Muscle layer of duodenum (tissue), 2 donors: ENCODE measurements around the gene PLEKHO2.
A peak's percentile ranks its signal among the peaks of the same experiment; 100 is the strongest.

ENCODE experiments used
- H3K27ac ChIP-seq: one replicate; pipeline ENCODE4 v1.7.0; 2013; ENCODE audit warnings: mild to moderate bottlenecking, low read length
- H3K27me3 ChIP-seq: one replicate; pipeline ENCODE4 v1.7.0; 2013; ENCODE audit warnings: low read depth, mild to moderate bottlenecking, control low read depth, low read length
- H3K36me3 ChIP-seq, 2 donors: one replicate each; pipeline ENCODE4 v1.7.0; 2013; ENCODE audit warnings: low read length in 2 of 2, control low read depth in 1 of 2, mild to moderate bottlenecking in 1 of 2; ENCODE audit not compliant: insufficient read depth in 2 of 2, control insufficient read depth in 1 of 2
- H3K4me1 ChIP-seq, 2 donors: one replicate each; pipeline ENCODE4 v1.7.0; 2013; ENCODE audit warnings: low read length in 2 of 2, mild to moderate bottlenecking in 2 of 2, control low read depth in 1 of 2, moderate library complexity in 1 of 2; ENCODE audit not compliant: insufficient read depth in 2 of 2, control insufficient read depth in 1 of 2
- H3K4me3 ChIP-seq, 2 donors: one replicate each; pipeline ENCODE4 v1.7.0; 2013; ENCODE audit warnings: low read length in 2 of 2, low read depth in 1 of 2, mild to moderate bottlenecking in 1 of 2
- H3K9me3 ChIP-seq, 2 donors: one replicate each; pipeline ENCODE4 v1.7.0; 2013; ENCODE audit warnings: low read length in 2 of 2, control low read depth in 1 of 2, mild to moderate bottlenecking in 1 of 2; ENCODE audit not compliant: control insufficient read depth in 1 of 2
- donor health status: healthy.

PLEKHO2 gene

GRCh38 chr15:64847016-64847415 is 5.3 kb downstream of the PLEKHO2 start:
- no peak overlapping the region for H3K4me3 ChIP-seq
- H3K27ac ChIP-seq = peak overlapping the region; percentile 1
- peaks cover 0 to 18% of the 10 kb centered on the region in 2 donors for H3K36me3 ChIP-seq

GRCh38 chr15:64847448-64847847 is 5.7 kb downstream of the PLEKHO2 start:
- Histone ChIP-seq H3K4me1 (peaks cover 33 to 73% of the 10 kb centered on the region in 2 donors), H3K27ac (peak overlapping the region; percentile 1), H3K4me3 (no peak overlapping the region)

More at GRCh38 chr15:64847016-64847415, 5.3 kb downstream of the PLEKHO2 start:
- Histone ChIP-seq H3K4me1 (peaks cover 32 to 68% of the 10 kb centered on the region in 2 donors), H3K9me3 (no peaks in the 10 kb centered on the region), H3K27me3 (no peaks in the 10 kb centered on the region)

DNA sequence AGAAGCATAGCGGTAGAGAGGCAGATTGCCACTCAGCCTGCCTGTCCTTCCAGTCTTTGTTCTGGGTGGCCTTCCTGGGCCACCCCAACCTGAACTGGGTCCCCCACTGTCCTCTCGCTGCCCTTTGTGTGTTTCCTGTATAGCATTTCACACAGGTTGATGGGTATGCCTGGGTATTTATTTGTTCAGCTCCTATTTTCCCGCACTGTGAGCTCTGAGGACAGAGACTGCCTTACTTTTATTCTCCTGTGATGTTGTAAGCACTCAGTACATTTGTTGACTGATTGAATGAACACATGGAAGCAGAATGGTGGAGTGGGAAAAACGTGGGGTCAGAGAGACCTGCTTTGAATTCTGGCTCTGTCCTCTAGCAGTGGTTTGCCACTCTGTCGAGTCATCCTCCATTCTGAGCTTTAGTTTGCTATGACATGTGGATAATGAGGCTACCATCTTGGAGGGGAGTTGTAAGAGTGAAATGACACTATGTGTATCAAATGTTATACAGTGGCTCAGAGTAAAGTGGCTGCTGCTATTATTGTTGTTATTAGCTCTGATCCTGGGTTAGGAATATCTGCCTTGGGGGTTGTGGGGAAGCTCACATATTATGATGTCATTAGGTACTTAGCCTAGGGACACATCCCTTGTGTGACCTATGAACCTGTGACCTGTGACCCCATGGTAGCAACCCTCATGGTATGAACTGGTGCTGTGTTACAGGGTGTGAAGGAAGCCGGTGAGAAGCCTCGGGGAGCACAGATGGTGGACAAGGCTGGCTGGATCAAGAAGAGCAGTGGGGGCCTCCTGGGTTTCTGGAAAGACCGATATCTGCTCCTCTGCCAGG is 6.4 kb downstream of the PLEKHO2 start:
- Histone ChIP-seq H3K36me3 (peaks cover 0 to 18% of the 10 kb centered on the region in 2 donors), H3K4me3 (no peak overlapping the region), H3K4me1 (peaks cover 33 to 73% of the 10 kb centered on the region in 2 donors), H3K27ac (peak overlapping the region; percentile 1), H3K27me3 (no peaks in the 10 kb centered on the region), H3K9me3 (no peaks in the 10 kb centered on the region)

More at GRCh38 chr15:64847448-64847847, 5.7 kb downstream of the PLEKHO2 start:
- peaks cover 0 to 18% of the 10 kb centered on the region in 2 donors for H3K36me3 ChIP-seq
- H3K27me3 ChIP-seq = no peaks in the 10 kb centered on the region
- no peaks in the 10 kb centered on the region for H3K9me3 ChIP-seq

GRCh38 chr15:64850778-64851502 is 9.2 kb downstream of the PLEKHO2 start:
- Histone ChIP-seq H3K27ac (peak overlapping the region; percentile 86), H3K4me3 (peak overlapping the region in 1 of 2 donors; percentile 8), H3K4me1 (peaks cover 45 to 71% of the 10 kb centered on the region in 2 donors), H3K9me3 (no peaks in the 10 kb centered on the region), H3K27me3 (no peaks in the 10 kb centered on the region), H3K36me3 (peaks cover 26 to 37% of the 10 kb centered on the region in 2 donors)

DNA sequence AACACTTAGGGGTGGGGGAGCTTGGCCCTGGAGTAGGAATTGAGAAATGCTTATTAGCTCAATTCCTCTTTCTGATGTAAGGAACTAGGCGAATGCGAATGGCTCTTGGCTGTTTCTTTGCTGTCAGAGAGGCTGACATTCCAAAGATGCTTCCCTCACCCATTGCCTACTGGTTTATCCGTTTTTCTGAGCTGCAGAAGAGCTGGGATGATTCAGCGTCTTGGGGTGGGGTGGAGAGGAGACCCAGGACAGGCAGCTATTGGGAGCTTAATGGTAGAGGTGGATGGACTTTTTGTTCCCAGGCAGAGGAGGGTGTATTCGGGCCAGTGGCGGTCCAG is 9.8 kb downstream of the PLEKHO2 start:
- H3K4me1 ChIP-seq = peaks cover 50 to 73% of the 10 kb centered on the region in 2 donors
- no peaks in the 10 kb centered on the region for H3K27me3 ChIP-seq
- peak overlapping the region; percentile 86 for H3K27ac ChIP-seq
- H3K36me3 ChIP-seq = peaks cover 28 to 41% of the 10 kb centered on the region in 2 donors
- H3K4me3 ChIP-seq = peak overlapping the region in 1 of 2 donors; percentile 22
- no peaks in the 10 kb centered on the region for H3K9me3 ChIP-seq

- H3K27ac ChIP-seq = peak overlapping the region; percentile 62
- no peaks in the 10 kb centered on the region for H3K27me3 ChIP-seq
- no peak overlapping the region for H3K4me3 ChIP-seq
- peaks cover 54 to 75% of the 10 kb centered on the region in 2 donors for H3K4me1 ChIP-seq
- no peaks in the 10 kb centered on the region for H3K9me3 ChIP-seq
- H3K36me3 ChIP-seq = peaks cover 33 to 42% of the 10 kb centered on the region in 2 donors
These were observed 12.3 kb downstream of the PLEKHO2 start for GRCh38 chr15:64854041-64854440.

- Histone ChIP-seq H3K27me3 (no peaks in the 10 kb centered on the region), H3K27ac (peak overlapping the region; percentile 62), H3K4me3 (no peak overlapping the region), H3K9me3 (no peaks in the 10 kb centered on the region), H3K4me1 (peaks cover 54 to 75% of the 10 kb centered on the region in 2 donors), H3K36me3 (peaks cover 33 to 44% of the 10 kb centered on the region in 2 donors)
These were observed 12.8 kb downstream of the PLEKHO2 start for GRCh38 chr15:64854526-64854925.

DNA sequence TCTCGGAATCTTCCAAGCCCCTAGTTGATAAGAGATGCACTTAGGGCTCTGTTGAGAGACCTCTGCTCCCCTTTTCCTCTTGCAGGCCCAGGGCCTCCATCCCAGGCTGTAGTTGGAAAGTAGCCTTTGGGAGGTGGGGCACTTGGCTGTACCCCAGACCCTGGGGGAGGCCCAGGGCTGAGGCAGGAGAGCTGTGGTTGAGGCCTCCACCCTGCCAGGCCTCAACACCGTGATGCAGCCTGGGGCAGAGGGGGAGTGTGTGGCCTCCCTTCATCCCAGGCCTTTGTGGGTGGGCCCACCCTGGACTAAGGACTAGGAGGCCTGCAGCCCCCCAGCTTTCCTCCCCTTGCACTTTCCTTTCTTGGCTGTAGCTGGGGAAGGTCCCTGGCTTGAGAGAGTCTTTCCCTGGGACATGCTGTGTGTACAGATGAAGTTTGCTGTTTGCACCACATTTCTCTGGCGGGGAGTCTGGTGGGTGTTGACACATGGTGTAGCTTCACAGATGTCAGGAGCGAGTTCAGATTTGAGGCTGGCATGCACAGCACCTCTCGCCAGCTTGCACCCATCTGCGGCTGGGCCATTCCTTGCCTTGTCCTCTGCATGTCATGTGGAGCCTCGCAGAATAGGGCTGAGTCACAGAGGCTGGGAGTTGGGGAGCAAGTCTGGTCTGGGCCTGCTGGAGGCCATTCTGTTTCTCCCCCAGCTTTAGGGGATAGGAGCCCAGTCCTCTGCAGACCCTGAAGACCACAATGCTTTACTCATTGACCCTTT is 13.7 kb downstream of the PLEKHO2 start:
- H3K36me3 ChIP-seq = peaks cover 41 to 49% of the 10 kb centered on the region in 2 donors
- no peaks in the 10 kb centered on the region for H3K27me3 ChIP-seq
- peak overlapping the region; percentile 93 for H3K27ac ChIP-seq
- H3K4me1 ChIP-seq = peaks cover 53 to 71% of the 10 kb centered on the region in 2 donors
- H3K9me3 ChIP-seq = no peaks in the 10 kb centered on the region
- H3K4me3 ChIP-seq = no peak overlapping the region

GRCh38 chr15:64856429-64857145 is 14.9 kb downstream of the PLEKHO2 start:
- peak overlapping the region in 1 of 2 donors; percentile 19 for H3K4me3 ChIP-seq
- peaks cover 43 to 66% of the 10 kb centered on the region in 2 donors for H3K4me1 ChIP-seq
- no peaks in the 10 kb centered on the region for H3K9me3 ChIP-seq
- H3K36me3 ChIP-seq = peaks cover 52 to 53% of the 10 kb centered on the region in 2 donors
- H3K27ac ChIP-seq = peak overlapping the region; percentile 93
- no peaks in the 10 kb centered on the region for H3K27me3 ChIP-seq

DNA sequence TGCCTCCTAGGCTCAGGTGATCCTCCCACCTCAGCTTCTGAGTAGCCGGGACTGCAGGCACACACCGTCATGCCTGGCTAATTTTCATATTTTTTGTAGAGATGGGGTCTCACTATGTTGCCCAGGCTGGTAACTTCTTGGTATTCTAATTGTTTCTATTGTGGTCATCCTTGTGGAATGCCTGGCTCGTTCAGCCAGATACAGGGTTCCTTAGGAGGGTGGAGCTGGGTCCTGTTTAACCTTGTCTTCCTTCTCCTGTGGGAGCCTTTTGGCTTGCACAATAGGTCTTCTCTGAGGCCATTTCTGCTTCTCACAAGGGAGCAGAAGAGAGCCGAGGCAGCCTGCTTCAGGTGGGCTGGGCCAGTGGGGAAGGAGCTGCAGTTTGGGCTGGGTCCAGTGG is 15.7 kb downstream of the PLEKHO2 start:
- Histone ChIP-seq H3K27ac (peak overlapping the region; percentile 93), H3K4me1 (peaks cover 38 to 61% of the 10 kb centered on the region in 2 donors), H3K4me3 (peak overlapping the region in 1 of 2 donors; percentile 19), H3K36me3 (peaks cover 56 to 57% of the 10 kb centered on the region in 2 donors), H3K9me3 (no peaks in the 10 kb centered on the region), H3K27me3 (no peaks in the 10 kb centered on the region)
